ENCODE data around the gene RUSC1.

RUSC1 gene

GRCh38 chr1:155294520-155295182 is 26.0 kb upstream of the RUSC1 start:
- no peak for TF ChIP-seq CTCF (IDR thresholded peaks at IDR 0.05; ENCODE audit: insufficient read depth, low read length, missing control alignments)
- DNase-seq (ENCODE audit: low read depth, low spot score): no peak
- POLR2A ChIA-PET: no interaction called here
- CTCF ChIA-PET: no interaction called here
- no peak overlapping the region for H3K4me3 ChIP-seq (ENCODE audit: low read depth, low read length)

- ChIA-PET CTCF (no interaction called here), POLR2A (no interaction called here)
- DNase-seq (ENCODE audit: low read depth, low spot score): no peak
- H3K4me3 ChIP-seq (ENCODE audit: low read depth, low read length): no peak overlapping the region
- TF ChIP-seq CTCF (IDR thresholded peaks at IDR 0.05; ENCODE audit: insufficient read depth, low read length, missing control alignments): no peak
Observed at GRCh38 chr1:155295183-155295941, 25.3 kb upstream of the RUSC1 start.

- POLR2A ChIA-PET: no interaction called here
- CTCF ChIA-PET: interaction anchor here (0.8 kb wide), 1 partner anchor 11 kb away, joined by 3 read pairs; no protein-coding TSS in a partner anchor
- no peak for DNase-seq (ENCODE audit: low read depth, low spot score)
- no peak overlapping the region for H3K4me3 ChIP-seq (ENCODE audit: low read depth, low read length)
- TF ChIP-seq CTCF (IDR thresholded peaks at IDR 0.05; ENCODE audit: insufficient read depth, low read length, missing control alignments): no peak
Observed at GRCh38 chr1:155295942-155296267, 24.8 kb upstream of the RUSC1 start.

- no peak overlapping the region for H3K4me3 ChIP-seq (ENCODE audit: low read depth, low read length)
- no peak for DNase-seq (ENCODE audit: low read depth, low spot score)
- ChIA-PET CTCF (interaction anchor here (0.8 to 1.1 kb wide), 2 partner anchors 10 to 17 kb away, joined by 3 read pairs; no protein-coding TSS in a partner anchor), POLR2A (no interaction called here)
- no peak for TF ChIP-seq CTCF (IDR thresholded peaks at IDR 0.05; ENCODE audit: insufficient read depth, low read length, missing control alignments)
Observed at GRCh38 chr1:155296661-155297060, 24.0 kb upstream of the RUSC1 start.

- DNase-seq (ENCODE audit: low read depth, low spot score): no peak
- no peak for TF ChIP-seq CTCF (IDR thresholded peaks at IDR 0.05; ENCODE audit: insufficient read depth, low read length, missing control alignments)
- CTCF ChIA-PET: interaction anchor here (0.9 to 1.1 kb wide), 2 partner anchors 18 to 20 kb away, joined by 3 read pairs; partner anchors contain the start of gene HCN3
- POLR2A ChIA-PET: no interaction called here
- H3K4me3 ChIP-seq (ENCODE audit: low read depth, low read length): no peak overlapping the region
Observed at GRCh38 chr1:155297384-155297783, 23.3 kb upstream of the RUSC1 start.

GRCh38 chr1:155300024-155300423 is 20.7 kb upstream of the RUSC1 start:
- ChIA-PET POLR2A (no interaction called here), CTCF (interaction anchor here (1.0 to 1.8 kb wide), 2 partner anchors 28 to 49 kb away, joined by 3 to 8 read pairs; no protein-coding TSS in a partner anchor)
- DNase-seq (ENCODE audit: low read depth, low spot score): no peak
- no peak overlapping the region for H3K4me3 ChIP-seq (ENCODE audit: low read depth, low read length)
- no peak for TF ChIP-seq CTCF (IDR thresholded peaks at IDR 0.05; ENCODE audit: insufficient read depth, low read length, missing control alignments)

All from AG04449 (cell line).